NT2/D1 (cell line): Measurements from ENCODE around the gene PLEKHM1.

Experiments used
- SUZ12 ChIP-seq: IDR thresholded peaks from 2 replicates; pipeline ENCODE4 v1.6.1; 2011; ENCODE audit not compliant: insufficient read length, insufficient read depth; ENCODE audit errors: extremely low read depth
- YY1 ChIP-seq: IDR thresholded peaks from 2 replicates; pipeline ENCODE4 v1.6.1; 2011; ENCODE audit not compliant: insufficient read length, insufficient read depth
- ZNF274 ChIP-seq: IDR thresholded peaks from 2 replicates; pipeline ENCODE4 v1.6.1; 2011; ENCODE audit warnings: mild to moderate bottlenecking, low read depth, low read length

DNA sequence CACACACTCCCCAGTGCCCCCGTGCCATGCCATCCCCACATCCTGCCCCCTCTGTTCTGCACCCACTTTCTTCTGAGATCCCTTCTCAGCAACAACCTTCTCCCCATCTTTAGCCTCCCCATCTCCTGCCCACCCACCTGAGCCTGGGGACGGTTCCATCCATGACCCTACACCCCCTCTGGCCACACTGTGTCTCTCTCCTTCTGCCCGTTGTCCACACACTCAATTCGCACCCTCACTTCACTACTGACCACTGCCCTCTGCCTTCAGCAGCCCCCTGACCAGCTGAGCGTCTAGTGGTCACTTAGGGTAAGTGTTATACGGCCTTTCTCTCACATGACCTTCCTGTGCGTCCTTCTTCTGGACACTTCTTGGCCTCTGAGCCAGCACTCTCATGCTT lies 64.0 kb downstream of the PLEKHM1 start:
- TF ChIP-seq ZNF274 = no peak
- TF ChIP-seq SUZ12 = no peak
- TF ChIP-seq YY1 = no peak
